Brain microvascular endothelial cell (primary cell): ENCODE data around the gene KNTC1.
A peak's percentile ranks its signal among the peaks of the same experiment; 100 is the strongest.

Experiments used
- DNase-seq: peaks from one replicate; pipeline ENCODE4 v3.0.0-alpha.2; 2020
- H3K27ac ChIP-seq: fragments of 250-450 bp; sonication (Bioruptor Pico); 2 replicates; pipeline ENCODE4 v1.5.1; 2020; ENCODE audit warnings: mild to moderate bottlenecking, moderate library complexity
- H3K27me3 ChIP-seq: fragments of 250-450 bp; sonication (Bioruptor Pico); replicated peaks from 2 replicates; pipeline ENCODE4 v1.5.1; 2020; ENCODE audit warnings: mild to moderate bottlenecking
- H3K36me3 ChIP-seq: fragments of 250-450 bp; sonication (Bioruptor Pico); replicated peaks from 2 replicates; pipeline ENCODE4 v1.5.1; 2020; ENCODE audit warnings: mild to moderate bottlenecking
- H3K4me3 ChIP-seq: 2 replicates; pipeline ENCODE4 v1.5.1; 2011; ENCODE audit warnings: low read depth, mild to moderate bottlenecking, control low read depth, low read length, moderate library complexity
- CTCF ChIP-seq: IDR thresholded peaks from 2 replicates; pipeline ENCODE4 v1.5.1; 2011; ENCODE audit warnings: low read depth, mild to moderate bottlenecking, moderate library complexity, low read length, control low read depth, inconsistent platforms; ENCODE audit errors: missing control alignments
- in situ Hi-C: cut with HindIII; loops from 2 replicates; pipeline ENCODE4 v1.10.0; 2017; ENCODE audit warnings: low sequenced_read_pairs, low pct_ligation_motif_present

KNTC1 gene

GRCh38 chr12:122499991-122500684 is 26.9 kb upstream of the KNTC1 start:
- peak; percentile 47 for DNase-seq
- TF ChIP-seq CTCF, result no peak
- H3K4me3 ChIP-seq, result peak overlapping the region; percentile 94
- no peaks in the 10 kb centered on the region for H3K27me3 ChIP-seq
- H3K36me3 ChIP-seq, result peaks cover 23% of the 10 kb centered on the region
- in situ Hi-C loops, result no loop called here
- H3K27ac ChIP-seq, result peak overlapping the region; percentile 88

- peak; percentile 14 for TF ChIP-seq CTCF
- peak within 1 kb of the TSS; percentile 88 for H3K27ac ChIP-seq
- H3K4me3 ChIP-seq, result peak within 1 kb of the TSS; percentile 94
- H3K27me3 ChIP-seq, result no peaks in the 10 kb centered on the region
- peak; percentile 98 for DNase-seq
- in situ Hi-C loops, result no loop called here
- peaks cover 26% of the 10 kb centered on the region for H3K36me3 ChIP-seq
These were observed 26.2 kb upstream of the KNTC1 start, which contains the start of gene ZCCHC8 for GRCh38 chr12:122500685-122501488. ZCCHC8 (minus strand) TSS chr12:122500932; CDS start chr12:122500840, 92 bp downstream.

GRCh38 chr12:122501489-122501989 is 25.5 kb upstream of the KNTC1 start:
- Histone ChIP-seq H3K27me3 (no peaks in the 10 kb centered on the region), H3K4me3 (peak overlapping the region; percentile 94), H3K36me3 (peaks cover 32% of the 10 kb centered on the region), H3K27ac (peak overlapping the region; percentile 16)
- no peak for DNase-seq
- in situ Hi-C loops, result no loop called here
- no peak for TF ChIP-seq CTCF

- Histone ChIP-seq H3K27me3 (no peaks in the 10 kb centered on the region), H3K36me3 (peaks cover 48% of the 10 kb centered on the region), H3K27ac (no peak overlapping the region), H3K4me3 (no peak overlapping the region)
- TF ChIP-seq CTCF, result no peak
- in situ Hi-C loops, result no loop called here
- DNase-seq, result no peak
These were observed 23.8 kb upstream of the KNTC1 start for GRCh38 chr12:122503147-122503751.

- no peak for DNase-seq
- no peak for TF ChIP-seq CTCF
- Histone ChIP-seq H3K36me3 (peaks cover 54% of the 10 kb centered on the region), H3K27me3 (no peaks in the 10 kb centered on the region), H3K27ac (no peak overlapping the region), H3K4me3 (no peak overlapping the region)
- in situ Hi-C loops, result no loop called here
These were observed 23.1 kb upstream of the KNTC1 start for GRCh38 chr12:122503783-122504590.
